Subcutaneous adipose tissue (tissue), 4 donors: ENCODE results near the gene GHR. TPM values are rescaled to one million over a fixed set of nuclear protein-coding genes. Genes with fewer than 3 reads are reported as not detected.

Experiments
- total RNA-seq, 4 donors: library from RNA; depleted of rRNA; stranded (reverse); fragments of >200 nt; gene quantifications; one replicate each; pipeline ENCODE4 v1.1.0, GENCODE V29; 2016
- TF ChIP-seq, protein P1 (sequence below): fragments of 450-650 bp; IDR thresholded peaks from one replicate; pipeline ENCODE4 v1.5.1; 2016; ENCODE audit warnings: low read depth, mild to moderate bottlenecking, control low read depth, antibody characterized with exemption, moderate library complexity

GHR gene
- total RNA-seq, 4 donors from 2014 or later = 191 to 311 (median 280) TPM

DNA sequence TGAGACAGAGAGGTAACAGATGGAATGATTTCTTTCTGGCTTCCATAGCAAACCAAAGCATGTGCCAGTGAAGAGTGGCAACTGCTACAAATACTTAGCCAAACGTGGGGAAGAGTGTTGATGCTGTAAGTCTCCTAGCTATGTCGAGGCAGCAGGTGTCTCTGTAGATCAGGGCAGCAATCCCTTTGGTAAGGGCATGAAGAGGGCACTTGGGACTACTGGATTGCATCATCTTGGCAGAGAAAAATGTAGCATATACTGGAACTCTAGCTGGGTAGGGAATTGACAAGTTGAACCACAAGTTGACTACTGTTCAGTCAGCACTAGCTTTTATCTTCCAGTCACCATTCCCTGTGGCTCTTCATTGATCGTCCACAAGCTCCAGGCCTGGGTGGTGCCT lies 75.8 kb downstream of the GHR start:
- TF ChIP-seq, protein P1, sequence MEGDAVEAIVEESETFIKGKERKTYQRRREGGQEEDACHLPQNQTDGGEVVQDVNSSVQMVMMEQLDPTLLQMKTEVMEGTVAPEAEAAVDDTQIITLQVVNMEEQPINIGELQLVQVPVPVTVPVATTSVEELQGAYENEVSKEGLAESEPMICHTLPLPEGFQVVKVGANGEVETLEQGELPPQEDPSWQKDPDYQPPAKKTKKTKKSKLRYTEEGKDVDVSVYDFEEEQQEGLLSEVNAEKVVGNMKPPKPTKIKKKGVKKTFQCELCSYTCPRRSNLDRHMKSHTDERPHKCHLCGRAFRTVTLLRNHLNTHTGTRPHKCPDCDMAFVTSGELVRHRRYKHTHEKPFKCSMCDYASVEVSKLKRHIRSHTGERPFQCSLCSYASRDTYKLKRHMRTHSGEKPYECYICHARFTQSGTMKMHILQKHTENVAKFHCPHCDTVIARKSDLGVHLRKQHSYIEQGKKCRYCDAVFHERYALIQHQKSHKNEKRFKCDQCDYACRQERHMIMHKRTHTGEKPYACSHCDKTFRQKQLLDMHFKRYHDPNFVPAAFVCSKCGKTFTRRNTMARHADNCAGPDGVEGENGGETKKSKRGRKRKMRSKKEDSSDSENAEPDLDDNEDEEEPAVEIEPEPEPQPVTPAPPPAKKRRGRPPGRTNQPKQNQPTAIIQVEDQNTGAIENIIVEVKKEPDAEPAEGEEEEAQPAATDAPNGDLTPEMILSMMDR = no peak

GRCh38 chr5:42500003-42500599 lies 76.9 kb downstream of the GHR start:
- TF ChIP-seq, protein P1 = no peak

DNA sequence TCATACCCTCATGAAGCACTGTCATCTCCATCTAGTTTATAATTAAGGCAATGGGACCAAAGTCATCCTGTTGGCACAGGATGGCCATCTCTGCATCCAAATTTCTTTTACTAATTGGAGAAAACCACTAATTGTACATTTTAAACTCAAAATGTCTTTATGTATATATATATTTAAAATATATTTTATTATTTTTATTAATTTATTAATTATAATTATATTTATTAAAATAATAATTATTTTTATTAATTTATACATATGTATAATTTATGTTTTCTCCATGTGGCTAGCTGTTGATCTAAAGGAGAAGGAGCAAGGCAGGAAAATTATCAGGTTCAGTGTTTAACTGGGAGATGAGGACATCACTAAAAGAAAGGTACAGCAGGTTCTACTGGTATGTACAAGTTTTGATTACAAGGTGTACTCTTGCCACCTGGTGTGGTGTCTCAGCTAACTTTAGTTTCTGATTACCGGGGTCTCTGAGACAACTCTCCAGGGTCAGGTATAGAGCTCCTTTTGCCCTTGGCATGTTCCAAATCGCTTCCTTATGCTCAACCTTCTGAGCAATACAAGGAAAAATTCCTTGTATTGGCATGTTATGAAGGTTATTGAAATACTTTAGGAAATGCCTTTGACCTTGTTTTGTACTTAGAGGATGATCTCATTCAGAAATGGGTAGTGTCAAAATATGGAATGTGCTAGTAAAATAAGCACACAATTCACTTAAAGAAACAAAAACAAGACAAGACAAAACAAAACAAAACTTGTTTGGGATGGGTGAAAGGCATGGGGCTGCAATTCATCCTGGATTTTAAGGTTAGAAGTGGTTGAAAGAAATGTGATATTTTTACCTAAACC lies 79.6 kb downstream of the GHR start:
- TF ChIP-seq, protein P1 = no peak

DNA sequence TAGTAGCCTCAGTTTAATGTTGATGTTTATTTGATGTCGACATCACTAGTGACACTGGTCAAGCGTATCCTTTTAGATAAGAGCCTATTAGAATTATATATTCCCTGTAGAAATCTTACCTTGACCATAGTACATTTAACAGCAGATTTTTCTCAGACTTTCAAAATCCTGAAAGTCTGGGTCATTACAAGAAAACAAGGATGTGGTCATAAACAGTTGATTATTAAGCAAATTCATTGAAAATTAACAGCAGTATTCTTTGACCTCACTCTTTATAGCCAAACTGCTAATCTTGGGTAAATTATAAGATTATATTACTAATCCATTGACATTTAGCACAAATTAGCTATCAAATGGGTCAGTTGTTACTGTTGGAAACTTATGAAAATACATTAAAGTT lies 83.4 kb downstream of the GHR start:
- TF ChIP-seq, protein P1 = no peak

DNA sequence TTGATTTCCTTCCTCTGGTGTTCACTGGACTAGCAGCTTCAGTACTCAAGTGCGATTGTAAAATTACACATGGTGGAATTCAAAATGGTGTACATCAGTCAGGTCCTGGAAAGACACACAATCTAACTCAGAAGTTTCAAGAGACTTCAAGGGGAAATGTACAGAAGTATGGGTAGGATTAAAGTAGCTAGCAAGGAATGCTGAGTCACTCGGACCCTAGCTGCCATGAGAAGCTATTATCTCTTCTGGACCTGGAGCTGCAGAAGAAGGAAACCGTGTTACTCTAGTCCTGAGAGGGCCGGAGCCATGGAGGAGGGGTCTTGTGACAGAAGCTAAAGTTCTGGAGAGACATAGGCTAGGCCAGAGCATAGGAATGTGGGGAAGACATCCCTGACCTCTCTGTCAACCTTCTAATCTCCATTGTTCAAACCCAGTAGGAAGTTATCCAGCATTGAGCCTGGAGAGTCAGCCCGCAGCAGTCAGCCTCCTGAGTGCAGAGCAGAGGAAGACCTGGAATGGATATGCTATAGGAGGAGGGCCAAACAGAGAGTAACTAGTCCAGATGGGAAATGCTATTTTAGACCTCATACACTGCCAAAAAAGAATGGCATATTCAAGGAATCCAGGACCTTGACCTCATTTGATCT lies 84.3 kb downstream of the GHR start:
- TF ChIP-seq, protein P1 = no peak

GRCh38 chr5:42513246-42513645 lies 90.0 kb downstream of the GHR start:
- TF ChIP-seq, protein P1 = no peak

- TF ChIP-seq, protein P1 = no peak
Measured at GRCh38 chr5:42514754-42515153, 91.5 kb downstream of the GHR start.
